ENCODE results near the gene BMF. TPM values are rescaled to one million over a fixed set of nuclear protein-coding genes. Genes with fewer than 3 reads are reported as not detected.

Gene BMF
- total RNA-seq, 2 experiments from 2014 or later, result 4.8 to 11.1 TPM

GRCh38 chr15:40054855-40055575, 53.7 kb downstream of the BMF start:
- Histone ChIP-seq H3K4me3 (ENCODE audit: low read depth, low read length, poor library complexity, severe bottlenecking) (peak overlapping the region; percentile 22), H3K4me1 (ENCODE audit: insufficient read depth, low read length, poor library complexity, severe bottlenecking) (peaks cover 61% of the 10 kb centered on the region), H2AFZ (ENCODE audit: low read length) (no peak overlapping the region), H3K9me2 (ENCODE audit: insufficient read depth, low read length) (no peaks in the 10 kb centered on the region), H4K20me1 (ENCODE audit: insufficient read depth, low read length) (no peaks in the 10 kb centered on the region), H3K79me2 (ENCODE audit: insufficient read depth, low read depth, low read length) (no peaks in the 10 kb centered on the region), H3K4me2 (ENCODE audit: low read length) (peak overlapping the region; percentile 71), H3K9me3 (ENCODE audit: low read length) (no peaks in the 10 kb centered on the region), H3K36me3 (ENCODE audit: insufficient read depth, low read length) (no peaks in the 10 kb centered on the region), H3K27ac (ENCODE audit: low read depth, low read length, poor library complexity, severe bottlenecking) (peak overlapping the region; percentile 31)
- intact Hi-C loops (cut with micrococcal nuclease; ENCODE audit: unreplicated experiment), result loop anchor here (2.0 to 5.0 kb wide), 2 partner anchors 44 to 267 kb away; partner anchors contain the start of gene INAFM2
- DNase-seq (ENCODE audit: low spot score), result peak; percentile 86
- BruUV-seq (replicated peaks), result no TSS peak
- CTCF ChIA-PET (ENCODE audit: unreplicated experiment), result interaction anchor here (2.3 kb wide), 1 partner anchor 41 kb away, joined by 7 read pairs; no protein-coding TSS in a partner anchor
- TF ChIP-seq, protein P1, sequence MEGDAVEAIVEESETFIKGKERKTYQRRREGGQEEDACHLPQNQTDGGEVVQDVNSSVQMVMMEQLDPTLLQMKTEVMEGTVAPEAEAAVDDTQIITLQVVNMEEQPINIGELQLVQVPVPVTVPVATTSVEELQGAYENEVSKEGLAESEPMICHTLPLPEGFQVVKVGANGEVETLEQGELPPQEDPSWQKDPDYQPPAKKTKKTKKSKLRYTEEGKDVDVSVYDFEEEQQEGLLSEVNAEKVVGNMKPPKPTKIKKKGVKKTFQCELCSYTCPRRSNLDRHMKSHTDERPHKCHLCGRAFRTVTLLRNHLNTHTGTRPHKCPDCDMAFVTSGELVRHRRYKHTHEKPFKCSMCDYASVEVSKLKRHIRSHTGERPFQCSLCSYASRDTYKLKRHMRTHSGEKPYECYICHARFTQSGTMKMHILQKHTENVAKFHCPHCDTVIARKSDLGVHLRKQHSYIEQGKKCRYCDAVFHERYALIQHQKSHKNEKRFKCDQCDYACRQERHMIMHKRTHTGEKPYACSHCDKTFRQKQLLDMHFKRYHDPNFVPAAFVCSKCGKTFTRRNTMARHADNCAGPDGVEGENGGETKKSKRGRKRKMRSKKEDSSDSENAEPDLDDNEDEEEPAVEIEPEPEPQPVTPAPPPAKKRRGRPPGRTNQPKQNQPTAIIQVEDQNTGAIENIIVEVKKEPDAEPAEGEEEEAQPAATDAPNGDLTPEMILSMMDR (conservative IDR thresholded peaks at IDR 0.05; ENCODE audit: low read length), result no peak
- no peak for TF ChIP-seq EZH2phosphoT487 (IDR thresholded peaks at IDR 0.05; ENCODE audit: borderline replicate concordance, low read depth, low read length)
- POLR2A ChIA-PET, result interaction anchor here (0.5 to 3.5 kb wide), 8 partner anchors 9 to 1827 kb away, joined by 3 to 10 read pairs (median 4); no protein-coding TSS in a partner anchor

GRCh38 chr15:40054605-40054854, 54.1 kb downstream of the BMF start:
- intact Hi-C loops (cut with micrococcal nuclease; ENCODE audit: unreplicated experiment), result loop anchor here (2.0 to 5.0 kb wide), 2 partner anchors 44 to 268 kb away; partner anchors contain the start of gene INAFM2
- peak overlapping the region; percentile 22 for H3K4me3 ChIP-seq (ENCODE audit: low read depth, low read length, poor library complexity, severe bottlenecking)

More at GRCh38 chr15:40054605-40054854, 54.1 kb downstream of the BMF start:
- no peaks in the 10 kb centered on the region for H4K20me1 ChIP-seq (ENCODE audit: insufficient read depth, low read length)
- peaks cover 66% of the 10 kb centered on the region for H3K4me1 ChIP-seq (ENCODE audit: insufficient read depth, low read length, poor library complexity, severe bottlenecking)
- no peaks in the 10 kb centered on the region for H3K79me2 ChIP-seq (ENCODE audit: insufficient read depth, low read depth, low read length)
- no TSS peak for BruUV-seq (replicated peaks)
- no peaks in the 10 kb centered on the region for H3K9me3 ChIP-seq (ENCODE audit: low read length)
- H3K27ac ChIP-seq (ENCODE audit: low read depth, low read length, poor library complexity, severe bottlenecking), result peak overlapping the region; percentile 31
- peak overlapping the region; percentile 71 for H3K4me2 ChIP-seq (ENCODE audit: low read length)
- ChIA-PET POLR2A (interaction anchor here (0.5 to 3.5 kb wide), 8 partner anchors 8 to 1826 kb away, joined by 3 to 10 read pairs (median 4); no protein-coding TSS in a partner anchor), CTCF (ENCODE audit: unreplicated experiment) (interaction anchor here (2.3 kb wide), 1 partner anchor 42 kb away, joined by 7 read pairs; no protein-coding TSS in a partner anchor)
- TF ChIP-seq EZH2phosphoT487 (IDR thresholded peaks at IDR 0.05; ENCODE audit: borderline replicate concordance, low read depth, low read length), result no peak
- TF ChIP-seq, protein P1 (conservative IDR thresholded peaks at IDR 0.05; ENCODE audit: low read length), result no peak
- H3K9me2 ChIP-seq (ENCODE audit: insufficient read depth, low read length), result no peaks in the 10 kb centered on the region
- no peak overlapping the region for H2AFZ ChIP-seq (ENCODE audit: low read length)
- DNase-seq (ENCODE audit: low spot score), result no peak
- no peaks in the 10 kb centered on the region for H3K36me3 ChIP-seq (ENCODE audit: insufficient read depth, low read length)
